Duodenal mucosa (tissue), 2 donors: ENCODE measurements around the gene GPR139.

Experiments used
- H3K27ac ChIP-seq: one replicate; pipeline ENCODE4 v1.7.0; 2013; ENCODE audit warnings: low read depth, low read length
- H3K27me3 ChIP-seq, 2 donors: one replicate each; pipeline ENCODE4 v1.7.0; 2013; ENCODE audit warnings: low read length in 2 of 2, control low read depth in 1 of 2; ENCODE audit not compliant: insufficient read depth in 2 of 2, control insufficient read depth in 1 of 2
- H3K36me3 ChIP-seq, 2 donors: one replicate each; pipeline ENCODE4 v1.7.0; 2013; ENCODE audit warnings: low read length in 2 of 2, control low read depth in 1 of 2; ENCODE audit not compliant: insufficient read depth in 2 of 2, control insufficient read depth in 1 of 2
- H3K4me1 ChIP-seq, 2 donors: one replicate each; pipeline ENCODE4 v1.7.0; 2013; ENCODE audit warnings: low read length in 2 of 2, control low read depth in 1 of 2; ENCODE audit not compliant: insufficient read depth in 2 of 2, control insufficient read depth in 1 of 2
- H3K4me3 ChIP-seq, 2 donors: one replicate each; pipeline ENCODE4 v1.7.0; 2013; ENCODE audit warnings: low read length in 2 of 2, low read depth in 1 of 2
- H3K9ac ChIP-seq, 2 donors: one replicate each; pipeline ENCODE4 v1.7.0; 2013; ENCODE audit warnings: low read length in 2 of 2, low read depth in 1 of 2
- H3K9me3 ChIP-seq, 2 donors: one replicate each; pipeline ENCODE4 v1.7.0; 2013; ENCODE audit warnings: low read length in 2 of 2, control low read depth in 1 of 2; ENCODE audit not compliant: control insufficient read depth in 1 of 2

GPR139 gene

DNA sequence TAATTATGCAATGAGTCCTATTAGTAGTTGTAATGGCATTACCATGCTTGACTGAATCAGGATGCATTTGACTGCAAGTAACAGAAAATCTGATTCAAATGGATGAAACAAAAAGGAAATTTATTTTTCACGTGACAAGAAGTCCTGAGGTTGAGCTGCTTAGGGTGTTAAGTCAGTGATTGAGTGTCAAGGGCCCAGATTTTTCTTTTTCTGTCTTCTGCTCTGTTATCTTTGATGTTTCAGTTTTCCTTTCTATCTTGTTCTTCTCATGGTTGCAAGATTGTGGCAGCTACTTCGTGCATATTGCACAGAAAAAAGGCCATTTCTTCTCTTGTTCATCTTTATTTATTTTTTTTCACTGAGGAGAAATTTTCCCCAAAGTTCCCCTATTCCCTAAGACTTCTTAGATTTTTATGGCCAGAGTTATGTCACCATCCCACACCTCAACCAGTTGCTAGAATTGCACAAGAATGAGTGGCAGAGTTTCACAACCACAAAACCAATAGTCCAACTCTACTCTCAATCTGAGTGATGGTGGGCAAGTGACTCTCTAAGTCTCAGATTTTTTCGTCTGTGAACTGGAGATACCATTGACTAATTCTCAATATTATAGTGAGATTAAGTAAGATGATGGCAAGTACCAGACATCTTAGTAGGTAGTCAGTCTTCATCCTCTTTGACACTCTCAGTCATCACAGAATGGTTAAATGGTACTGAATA is 15.7 kb upstream of the GPR139 start:
- Histone ChIP-seq H3K4me1 (no peaks in the 10 kb centered on the region), H3K36me3 (no peaks in the 10 kb centered on the region), H3K9me3 (no peaks in the 10 kb centered on the region), H3K27me3 (no peaks in the 10 kb centered on the region), H3K4me3 (no peak overlapping the region), H3K27ac (no peak overlapping the region), H3K9ac (no peak overlapping the region)

DNA sequence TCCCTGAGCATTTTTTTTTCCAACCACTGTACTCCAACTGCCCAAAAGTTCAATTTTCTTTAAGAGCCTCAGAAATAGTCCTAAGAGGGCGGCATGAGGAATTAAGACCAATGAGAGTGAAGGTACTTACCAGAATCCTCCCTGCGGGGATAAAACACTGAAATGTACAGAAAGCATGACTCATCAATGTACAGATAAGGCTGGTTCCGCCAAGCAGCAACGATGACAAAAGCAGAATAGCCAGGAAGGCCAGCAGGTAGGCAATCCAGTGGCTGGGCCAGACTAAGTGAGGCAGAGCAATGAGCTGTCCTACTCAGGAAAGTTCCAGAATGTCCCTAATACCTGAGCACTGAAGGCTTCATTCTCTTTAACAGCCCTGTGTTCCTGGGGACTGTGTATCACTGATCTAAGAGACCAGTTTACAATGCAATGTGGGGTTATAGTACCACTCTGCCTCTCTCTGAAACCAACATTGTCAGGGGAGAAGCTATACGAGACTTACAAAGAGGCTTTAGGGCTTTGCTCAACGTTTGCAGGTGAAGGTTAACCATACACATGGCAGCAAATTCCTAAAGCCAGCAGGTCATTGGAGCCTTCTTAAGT is 11.0 kb upstream of the GPR139 start:
- no peak overlapping the region for H3K9ac ChIP-seq
- no peaks in the 10 kb centered on the region for H3K4me1 ChIP-seq
- H3K27ac ChIP-seq: no peak overlapping the region
- H3K27me3 ChIP-seq: no peaks in the 10 kb centered on the region
- H3K36me3 ChIP-seq: no peaks in the 10 kb centered on the region
- no peaks in the 10 kb centered on the region for H3K9me3 ChIP-seq
- no peak overlapping the region for H3K4me3 ChIP-seq

DNA sequence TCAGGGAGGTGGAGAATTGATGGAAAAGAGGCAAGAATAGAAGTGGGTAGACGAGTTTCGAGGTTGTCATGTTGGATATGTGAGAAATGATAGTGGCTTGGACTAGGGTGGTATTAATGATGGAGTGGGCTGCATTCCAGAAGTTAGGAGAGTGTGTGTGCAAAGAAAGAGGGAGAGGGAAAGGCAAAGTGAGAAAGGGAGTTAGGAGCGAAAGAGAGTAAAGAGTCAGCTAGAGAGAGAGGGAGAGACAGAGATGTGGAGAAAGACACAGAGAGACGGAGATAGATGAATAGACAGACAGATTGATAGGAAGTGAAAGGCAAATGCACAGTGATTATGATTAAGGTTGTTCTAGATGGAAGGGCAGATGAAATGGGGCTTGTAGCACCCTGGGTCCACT is 5.4 kb upstream of the GPR139 start:
- Histone ChIP-seq H3K4me3 (no peak overlapping the region), H3K27ac (no peak overlapping the region), H3K9ac (no peak overlapping the region), H3K27me3 (peaks cover under 1 to 9% of the 10 kb centered on the region in 2 donors), H3K36me3 (no peaks in the 10 kb centered on the region), H3K9me3 (no peaks in the 10 kb centered on the region), H3K4me1 (no peaks in the 10 kb centered on the region)

DNA sequence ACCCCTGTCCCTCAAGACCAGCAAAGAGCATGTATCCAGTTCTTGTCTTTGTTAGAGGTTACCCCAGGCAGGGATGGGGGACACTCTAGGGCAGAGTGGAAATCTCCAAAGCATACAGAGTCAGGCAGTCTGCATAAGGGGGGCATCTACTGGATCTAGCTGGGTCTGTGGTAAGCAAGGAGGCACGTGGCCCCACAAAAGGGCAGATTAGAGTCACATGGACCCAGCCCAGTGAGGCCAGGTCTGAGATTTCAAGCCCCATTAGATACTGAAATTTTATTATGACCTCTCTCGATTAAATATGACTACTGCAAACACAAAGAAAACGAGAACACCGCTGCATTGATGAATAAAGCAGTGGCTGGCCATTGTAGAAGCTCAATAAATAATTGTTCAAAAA is 1.6 kb upstream of the GPR139 start:
- H3K4me3 ChIP-seq: no peak overlapping the region
- no peaks in the 10 kb centered on the region for H3K9me3 ChIP-seq
- H3K9ac ChIP-seq: no peak overlapping the region
- no peak overlapping the region for H3K27ac ChIP-seq
- H3K27me3 ChIP-seq: peaks cover 17 to 19% of the 10 kb centered on the region in 2 donors
- H3K4me1 ChIP-seq: no peaks in the 10 kb centered on the region
- no peaks in the 10 kb centered on the region for H3K36me3 ChIP-seq

DNA sequence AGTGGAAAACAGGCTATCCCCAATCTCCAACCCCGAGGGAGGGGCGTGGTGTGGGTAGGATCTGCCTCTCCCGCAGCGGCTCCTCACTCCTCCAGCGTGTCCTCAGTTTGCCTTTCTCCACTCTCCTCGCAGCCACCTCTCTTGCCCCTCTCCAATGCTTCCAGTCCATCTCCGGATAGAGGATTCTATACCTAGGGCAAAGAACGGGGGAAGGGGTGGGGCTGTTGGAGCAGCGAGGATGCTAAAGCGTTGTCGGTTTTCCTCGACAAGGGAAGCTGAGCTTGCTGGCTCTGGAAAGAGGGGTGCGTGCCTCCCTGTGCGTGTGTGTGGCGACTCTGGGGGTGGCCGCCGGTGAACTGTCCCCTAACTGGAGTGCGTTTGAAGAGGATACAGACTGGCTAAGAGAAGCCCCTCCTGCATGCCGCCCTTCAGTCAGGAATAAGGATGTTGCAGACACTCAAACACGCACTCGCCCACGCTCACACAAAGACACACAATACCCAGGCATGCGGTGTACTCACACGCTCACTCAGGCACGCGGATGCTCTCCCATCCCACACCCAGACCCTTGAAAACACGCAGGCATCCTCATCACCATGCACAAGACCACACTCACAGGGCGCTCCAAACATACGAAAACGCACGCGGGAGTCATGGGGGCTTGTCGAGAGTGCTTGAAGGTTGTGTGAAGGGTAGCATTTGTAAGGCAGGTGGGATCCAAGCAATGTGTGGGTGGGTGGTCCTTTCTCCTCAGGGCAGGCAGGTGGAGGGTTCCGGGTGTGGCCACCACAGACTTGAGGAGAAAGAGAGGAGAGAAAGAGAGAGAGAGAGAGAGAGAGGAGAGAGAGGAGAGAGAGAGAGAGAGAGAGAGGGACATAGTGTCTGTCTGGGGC is 655 bp upstream of the GPR139 start:
- no peak overlapping the region for H3K27ac ChIP-seq
- H3K27me3 ChIP-seq: peaks cover 17 to 19% of the 10 kb centered on the region in 2 donors

DNA sequence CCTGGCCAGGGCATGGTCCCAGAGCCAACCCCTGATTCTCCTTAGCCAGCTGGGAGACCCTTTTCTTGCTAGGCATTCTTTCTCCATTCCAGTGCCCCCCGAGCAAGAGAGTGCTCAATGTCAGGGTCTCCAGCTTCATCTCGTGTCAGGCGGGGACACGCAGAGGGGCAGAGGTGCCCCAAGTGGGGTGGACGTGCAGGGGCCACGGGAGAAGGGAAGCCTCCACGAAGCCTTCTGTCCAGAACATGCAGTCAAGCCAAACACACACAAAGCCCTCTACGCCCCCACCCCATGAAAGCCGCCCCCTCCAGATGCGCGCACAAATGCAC is 852 bp downstream of the GPR139 start:
- no peak overlapping the region for H3K9ac ChIP-seq
- no peak overlapping the region for H3K4me3 ChIP-seq
- H3K4me1 ChIP-seq: no peaks in the 10 kb centered on the region
- H3K27me3 ChIP-seq: peaks cover 17 to 19% of the 10 kb centered on the region in 2 donors
- no peaks in the 10 kb centered on the region for H3K36me3 ChIP-seq
- H3K9me3 ChIP-seq: no peaks in the 10 kb centered on the region
- H3K27ac ChIP-seq: no peak overlapping the region

More for the DNA sequence above, 655 bp upstream of the GPR139 start:
- Histone ChIP-seq H3K4me3 (no peak overlapping the region), H3K4me1 (no peaks in the 10 kb centered on the region), H3K36me3 (no peaks in the 10 kb centered on the region), H3K9ac (no peak overlapping the region), H3K9me3 (no peaks in the 10 kb centered on the region)

DNA sequence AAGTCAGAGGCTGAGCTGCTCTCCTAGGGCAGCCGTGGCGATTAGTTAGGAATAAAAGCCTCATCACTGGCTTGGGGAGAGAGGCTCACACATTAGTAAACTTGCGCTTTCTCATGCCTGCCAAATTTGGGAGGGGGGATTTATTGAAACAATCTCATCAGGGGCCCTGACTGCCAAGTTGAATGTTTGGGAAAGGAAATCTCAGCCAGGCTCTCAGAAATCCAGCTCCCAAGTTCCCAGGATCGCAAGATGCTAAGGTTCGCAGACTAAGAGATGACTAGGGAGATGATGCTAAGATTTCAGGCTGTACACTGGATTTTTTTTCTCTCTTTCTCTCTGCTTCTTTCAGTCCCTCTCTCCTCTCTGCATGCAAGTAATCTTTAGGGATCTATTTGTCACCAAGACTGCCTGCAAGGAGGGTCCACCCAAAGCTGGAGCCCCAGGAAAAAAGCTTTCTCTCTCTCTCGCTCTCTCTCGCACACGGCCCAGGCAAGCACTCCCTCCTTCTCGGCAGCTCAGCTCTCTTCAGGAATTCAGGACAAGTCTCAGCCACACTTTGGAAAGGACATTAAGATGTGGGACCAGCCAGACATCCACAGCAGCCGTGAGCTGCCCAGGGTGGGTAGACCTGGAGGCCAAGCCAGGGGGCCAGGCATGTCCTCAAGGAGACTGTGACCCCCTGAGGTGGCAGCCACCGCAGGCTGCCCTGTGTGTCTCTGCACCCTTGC is 1.4 kb downstream of the GPR139 start:
- Histone ChIP-seq H3K27ac (no peak overlapping the region), H3K9ac (no peak overlapping the region), H3K4me1 (no peaks in the 10 kb centered on the region), H3K36me3 (no peaks in the 10 kb centered on the region), H3K27me3 (peaks cover 17 to 19% of the 10 kb centered on the region in 2 donors), H3K9me3 (no peaks in the 10 kb centered on the region), H3K4me3 (no peak overlapping the region)

DNA sequence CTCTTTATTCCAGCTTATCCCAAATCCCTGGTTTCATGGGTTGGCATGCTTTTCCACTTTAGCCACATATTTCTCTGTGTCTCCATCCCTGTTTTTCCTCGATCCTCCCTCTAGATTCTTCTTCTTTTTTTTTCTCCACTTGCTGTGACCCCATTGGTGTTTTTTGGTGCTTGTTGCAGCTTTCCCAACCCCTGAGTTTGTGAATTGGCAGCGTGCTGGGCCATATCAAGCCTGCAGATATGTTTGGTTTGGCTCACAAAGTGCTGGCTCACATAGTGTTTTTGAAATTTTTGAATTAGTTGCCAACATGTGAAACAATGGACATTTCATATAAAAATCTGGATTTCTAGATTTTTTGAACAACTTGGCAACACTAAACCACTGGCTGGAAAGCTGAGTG is 8.8 kb downstream of the GPR139 start:
- H3K4me3 ChIP-seq: no peak overlapping the region
- H3K9me3 ChIP-seq: no peaks in the 10 kb centered on the region
- no peaks in the 10 kb centered on the region for H3K27me3 ChIP-seq
- H3K27ac ChIP-seq: no peak overlapping the region
- H3K9ac ChIP-seq: no peak overlapping the region
- H3K36me3 ChIP-seq: no peaks in the 10 kb centered on the region
- H3K4me1 ChIP-seq: no peaks in the 10 kb centered on the region

DNA sequence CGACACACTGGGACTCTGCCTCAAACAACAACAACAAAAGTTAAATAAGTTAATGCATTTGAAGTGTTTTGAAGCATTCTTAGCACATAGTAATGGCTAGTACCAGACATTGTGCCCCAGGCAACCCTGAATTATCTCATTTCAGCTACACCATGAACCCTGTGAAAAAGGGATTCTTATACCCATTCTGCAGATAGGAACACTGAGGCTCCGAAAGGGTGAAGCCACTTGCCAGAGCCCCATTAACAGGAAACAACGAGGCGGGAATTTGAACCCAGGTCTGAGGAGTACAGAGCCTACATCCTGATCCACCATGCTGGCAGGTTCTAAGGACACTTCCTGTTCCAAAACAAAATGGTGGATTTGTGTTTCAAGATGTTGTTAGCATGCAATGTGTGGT is 9.2 kb downstream of the GPR139 start:
- H3K9ac ChIP-seq: no peak overlapping the region
- no peaks in the 10 kb centered on the region for H3K4me1 ChIP-seq
- no peaks in the 10 kb centered on the region for H3K36me3 ChIP-seq
- no peaks in the 10 kb centered on the region for H3K27me3 ChIP-seq
- H3K27ac ChIP-seq: no peak overlapping the region
- H3K4me3 ChIP-seq: no peak overlapping the region
- H3K9me3 ChIP-seq: no peaks in the 10 kb centered on the region

DNA sequence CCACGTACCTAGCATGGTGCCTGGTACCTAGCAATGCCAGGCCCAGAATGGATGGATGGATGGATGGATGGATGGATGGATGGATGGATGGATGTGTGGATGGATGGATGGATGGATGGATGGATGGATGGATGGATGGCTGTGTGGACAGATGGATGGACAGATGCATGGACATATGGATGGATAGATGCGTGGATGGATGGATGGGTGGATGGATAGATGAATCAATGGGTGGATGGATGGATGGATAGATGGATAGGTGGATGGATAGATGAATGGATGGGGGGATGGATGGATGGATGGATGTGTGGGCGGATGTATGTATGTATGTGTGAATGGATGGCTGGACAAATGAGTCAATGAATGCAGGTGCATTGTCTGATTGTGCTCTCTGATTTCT is 12.6 kb downstream of the GPR139 start:
- no peak overlapping the region for H3K9ac ChIP-seq
- H3K36me3 ChIP-seq: no peaks in the 10 kb centered on the region
- no peaks in the 10 kb centered on the region for H3K4me1 ChIP-seq
- H3K4me3 ChIP-seq: no peak overlapping the region
- H3K27ac ChIP-seq: no peak overlapping the region
- no peaks in the 10 kb centered on the region for H3K27me3 ChIP-seq
- no peaks in the 10 kb centered on the region for H3K9me3 ChIP-seq
